Sigmoid colon (tissue), 4 donors: ENCODE measurements around the gene SART3.

Experiments
- EP300 ChIP-seq, 4 donors: sonication (generic); formaldehyde crosslinking; IDR thresholded peaks; one replicate each; pipeline ENCODE4 v1.6.1; 2017; ENCODE audit warnings: antibody characterized with exemption in 4 of 4
- POLR2A ChIP-seq, 2 donors: fragments of 450-650 bp; IDR thresholded peaks; one replicate each; pipeline ENCODE4 v1.6.1; 2016; ENCODE audit warnings: antibody characterized with exemption in 2 of 2, mild to moderate bottlenecking in 2 of 2, moderate library complexity in 2 of 2
- POLR2AphosphoS5 ChIP-seq, 4 donors: sonication (generic); formaldehyde crosslinking; IDR thresholded peaks; one replicate each; pipeline ENCODE4 v1.6.1; 2017; ENCODE audit warnings: antibody characterized with exemption in 4 of 4
- TF ChIP-seq, protein P1 (sequence below), 4 experiments: fragments of 450-650 bp in 3 of 4; fragments of 200-600 bp in 1 of 4; IDR thresholded peaks; one replicate each; pipeline ENCODE4 v1.5.1; 2016 to 2019; ENCODE audit warnings: antibody characterized with exemption in 4 of 4, mild to moderate bottlenecking in 3 of 4, moderate library complexity in 2 of 4

DNA sequence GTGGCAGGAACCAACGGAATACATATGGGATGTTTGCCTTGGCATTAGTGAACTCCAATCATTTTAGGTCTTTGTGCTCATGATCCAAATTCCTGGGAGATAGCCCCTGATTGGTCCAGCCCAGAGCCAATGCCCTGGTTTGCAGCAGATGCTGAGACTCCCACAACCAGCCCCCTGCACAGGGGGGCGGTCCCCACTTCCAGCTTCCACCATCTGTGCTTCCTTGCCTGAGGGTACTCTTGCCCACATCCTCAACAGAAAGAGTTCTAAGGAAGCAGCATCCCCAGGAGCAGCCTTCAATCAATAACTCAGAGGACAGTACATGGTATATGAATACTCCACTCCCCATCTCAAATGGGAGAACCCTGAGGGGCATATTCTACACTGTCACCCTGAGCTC is 85.6 kb downstream of the SART3 start:
- TF ChIP-seq POLR2AphosphoS5 (IDR thresholded peaks at IDR 0.05) (no peak), EP300 (IDR thresholded peaks at IDR 0.05) (no peak), POLR2A (IDR thresholded peaks at IDR 0.05) (no peak)
- TF ChIP-seq, protein P1, sequence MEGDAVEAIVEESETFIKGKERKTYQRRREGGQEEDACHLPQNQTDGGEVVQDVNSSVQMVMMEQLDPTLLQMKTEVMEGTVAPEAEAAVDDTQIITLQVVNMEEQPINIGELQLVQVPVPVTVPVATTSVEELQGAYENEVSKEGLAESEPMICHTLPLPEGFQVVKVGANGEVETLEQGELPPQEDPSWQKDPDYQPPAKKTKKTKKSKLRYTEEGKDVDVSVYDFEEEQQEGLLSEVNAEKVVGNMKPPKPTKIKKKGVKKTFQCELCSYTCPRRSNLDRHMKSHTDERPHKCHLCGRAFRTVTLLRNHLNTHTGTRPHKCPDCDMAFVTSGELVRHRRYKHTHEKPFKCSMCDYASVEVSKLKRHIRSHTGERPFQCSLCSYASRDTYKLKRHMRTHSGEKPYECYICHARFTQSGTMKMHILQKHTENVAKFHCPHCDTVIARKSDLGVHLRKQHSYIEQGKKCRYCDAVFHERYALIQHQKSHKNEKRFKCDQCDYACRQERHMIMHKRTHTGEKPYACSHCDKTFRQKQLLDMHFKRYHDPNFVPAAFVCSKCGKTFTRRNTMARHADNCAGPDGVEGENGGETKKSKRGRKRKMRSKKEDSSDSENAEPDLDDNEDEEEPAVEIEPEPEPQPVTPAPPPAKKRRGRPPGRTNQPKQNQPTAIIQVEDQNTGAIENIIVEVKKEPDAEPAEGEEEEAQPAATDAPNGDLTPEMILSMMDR (IDR thresholded peaks at IDR 0.05) = no peak
